K562 (cell line): ENCODE measurements around the gene MSH3.

Source experiments
- CSDE1 ChIP-seq, 2 experiments: fragments of 450-650 bp; IDR thresholded peaks; 2 replicates each; pipeline ENCODE4 v1.6.1; 2016; ENCODE audit warnings: mild to moderate bottlenecking in 1 of 2
- CTCF ChIP-seq, 3 experiments: IDR thresholded peaks in 2 of 3; conservative IDR thresholded peaks in 1 of 3; 2 replicates each; pipeline ENCODE4 v1.5.1; 2011 to 2012; ENCODE audit warnings: low read length in 3 of 3, mild to moderate bottlenecking in 3 of 3, control low read depth in 2 of 3, improper control_type of control experiment in 1 of 3, inconsistent platforms in 1 of 3, low read depth in 1 of 3, mixed read lengths in 1 of 3, moderate library complexity in 1 of 3; ENCODE audit not compliant: insufficient read depth in 2 of 3
- HNRNPK ChIP-seq: fragments of 200-400 bp; formaldehyde crosslinking; IDR thresholded peaks from one replicate; pipeline ENCODE4 v1.6.1; 2018; ENCODE audit warnings: mild to moderate bottlenecking, low read depth, low read length; ENCODE audit not compliant: poor library complexity, severe bottlenecking
- PHF20 ChIP-seq: fragments of 450-650 bp; IDR thresholded peaks from 2 replicates; pipeline ENCODE4 v1.6.1; 2018; ENCODE audit not compliant: partially characterized antibody
- TAF15 ChIP-seq: fragments of 200-400 bp; formaldehyde crosslinking; IDR thresholded peaks from 2 replicates; pipeline ENCODE4 v1.6.1; 2017; ENCODE audit warnings: mild to moderate bottlenecking, low read depth, low read length, moderate library complexity
- YY1 ChIP-seq, 3 experiments: IDR thresholded peaks; 2 replicates each; pipeline ENCODE4 v1.6.1; 2011; ENCODE audit warnings: low read length in 2 of 3, mild to moderate bottlenecking in 2 of 3, moderate library complexity in 2 of 3, borderline replicate concordance in 1 of 3, control low read depth in 1 of 3, low read depth in 1 of 3; ENCODE audit not compliant: insufficient read depth in 3 of 3, insufficient replicate concordance in 2 of 3, control insufficient read depth in 1 of 3, insufficient read length in 1 of 3; ENCODE audit errors: extremely low read depth in 1 of 3
- ZNF282 ChIP-seq: sonication (generic); formaldehyde crosslinking; IDR thresholded peaks from 2 replicates; pipeline ENCODE4 v1.8.1; 2023; ENCODE audit warnings: missing genetic modification reagents

GRCh38 chr5:80805038-80805437 is 150.6 kb downstream of the MSH3 start:
- TF ChIP-seq PHF20 (no peak), ZNF282 (CRISPR knock-in tag) (no peak), CTCF (IDR thresholded peaks at IDR 0.05 in 2 of 3, conservative IDR thresholded peaks at IDR 0.05 in 1 of 3; ENCODE audit: insufficient read depth in 2 of 3, low read depth in 1 of 3, low read length in 3 of 3) (no peak), YY1 (IDR thresholded peaks at IDR 0.05; ENCODE audit: borderline replicate concordance in 1 of 3, control insufficient read depth in 1 of 3, extremely low read depth in 1 of 3, insufficient read depth in 3 of 3, insufficient read length in 1 of 3, insufficient replicate concordance in 2 of 3, low read depth in 1 of 3, low read length in 2 of 3) (no peak), TAF15 (no peak), CSDE1 (IDR thresholded peaks at IDR 0.05) (no peak), HNRNPK (no peak)
